ENCODE data around the gene MIOX.

DNA sequence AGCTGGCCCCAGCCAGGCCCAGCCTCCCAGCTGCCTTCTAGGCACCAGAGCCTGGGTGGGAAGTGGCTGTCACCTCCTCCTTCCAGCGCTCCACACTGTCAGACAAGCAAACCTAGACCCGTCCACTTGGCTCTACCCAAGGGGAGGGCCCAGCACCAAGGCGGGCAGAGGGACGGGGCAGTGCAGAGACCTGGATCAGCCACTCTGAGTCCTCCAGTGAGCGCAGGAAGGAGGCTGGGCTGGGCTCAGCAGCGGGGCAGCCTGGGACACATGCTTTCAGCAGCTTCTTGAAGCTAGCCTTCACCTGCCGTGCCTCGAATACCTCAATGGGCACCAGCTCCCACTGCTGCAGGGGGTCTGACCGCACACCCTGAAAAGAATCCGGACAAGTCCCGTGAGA is 30.6 kb upstream of the MIOX start:
- TF ChIP-seq, protein P1, sequence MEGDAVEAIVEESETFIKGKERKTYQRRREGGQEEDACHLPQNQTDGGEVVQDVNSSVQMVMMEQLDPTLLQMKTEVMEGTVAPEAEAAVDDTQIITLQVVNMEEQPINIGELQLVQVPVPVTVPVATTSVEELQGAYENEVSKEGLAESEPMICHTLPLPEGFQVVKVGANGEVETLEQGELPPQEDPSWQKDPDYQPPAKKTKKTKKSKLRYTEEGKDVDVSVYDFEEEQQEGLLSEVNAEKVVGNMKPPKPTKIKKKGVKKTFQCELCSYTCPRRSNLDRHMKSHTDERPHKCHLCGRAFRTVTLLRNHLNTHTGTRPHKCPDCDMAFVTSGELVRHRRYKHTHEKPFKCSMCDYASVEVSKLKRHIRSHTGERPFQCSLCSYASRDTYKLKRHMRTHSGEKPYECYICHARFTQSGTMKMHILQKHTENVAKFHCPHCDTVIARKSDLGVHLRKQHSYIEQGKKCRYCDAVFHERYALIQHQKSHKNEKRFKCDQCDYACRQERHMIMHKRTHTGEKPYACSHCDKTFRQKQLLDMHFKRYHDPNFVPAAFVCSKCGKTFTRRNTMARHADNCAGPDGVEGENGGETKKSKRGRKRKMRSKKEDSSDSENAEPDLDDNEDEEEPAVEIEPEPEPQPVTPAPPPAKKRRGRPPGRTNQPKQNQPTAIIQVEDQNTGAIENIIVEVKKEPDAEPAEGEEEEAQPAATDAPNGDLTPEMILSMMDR (IDR thresholded peaks at IDR 0.05): no peak
- no peak for TF ChIP-seq POLR2A (IDR thresholded peaks at IDR 0.05)

Measured in uterus (tissue), 2 donors.